GM23248 (cell line): ENCODE data around the gene TTC32.

Experiments
- EZH2 ChIP-seq: fragments of 200-600 bp; sonication (generic); IDR thresholded peaks from 2 replicates; pipeline ENCODE4 v1.6.1; 2018; ENCODE audit warnings: antibody characterized with exemption, mild to moderate bottlenecking; ENCODE audit not compliant: insufficient read depth, poor library complexity, severe bottlenecking
- EZH2phosphoT487 ChIP-seq: fragments of 200-600 bp; sonication (generic); IDR thresholded peaks from 2 replicates; pipeline ENCODE4 v1.6.1; 2018; ENCODE audit warnings: antibody characterized with exemption, moderate library complexity, mild to moderate bottlenecking, low read depth; ENCODE audit not compliant: insufficient read depth

DNA sequence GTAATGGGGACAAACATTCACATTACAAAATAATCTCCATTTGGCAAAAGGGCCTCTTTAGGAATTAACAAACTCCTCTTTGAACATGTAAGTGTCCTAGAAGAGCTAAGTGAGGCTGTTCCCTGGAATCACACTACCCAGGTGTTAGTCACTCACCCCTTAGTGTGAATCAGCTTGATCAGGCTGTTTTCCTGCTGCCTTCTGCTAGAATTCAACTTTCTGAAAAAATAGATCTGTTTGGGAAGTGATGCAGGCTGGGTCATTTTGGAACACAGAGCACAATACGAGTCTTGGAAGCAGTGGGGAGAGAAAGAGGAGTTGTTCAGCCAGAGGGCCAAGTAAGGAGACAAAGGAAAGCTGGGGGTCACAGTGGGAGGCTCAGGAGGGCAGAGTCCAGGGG lies 40.0 kb downstream of the TTC32 start:
- TF ChIP-seq EZH2 = no peak
- TF ChIP-seq EZH2phosphoT487 = no peak
